ENCODE measurements around the gene MLYCD.

The MLYCD gene

GRCh38 chr16:83954577-83955016 is 55.7 kb downstream of the MLYCD start:
- Histone ChIP-seq H3F3A (ENCODE audit: insufficient read depth, low read length) (no peaks in the 10 kb centered on the region), H3K79me2 (ENCODE audit: low read length) (no peaks in the 10 kb centered on the region), H3K36me3 (replicated peaks; ENCODE audit: insufficient read depth, low read length) (no peaks in the 10 kb centered on the region), H3K9me2 (replicated peaks; ENCODE audit: insufficient read depth, low read length) (no peaks in the 10 kb centered on the region), H3K27me3 (replicated peaks; ENCODE audit: insufficient read depth, low read length) (no peaks in the 10 kb centered on the region), H3K4me1 (ENCODE audit: low read length) (0 out of 2 replicates have a peak, but pooled peaks cover 2% of the 10 kb centered on the region), H4K20me1 (ENCODE audit: insufficient read depth, low read length) (no peaks in the 10 kb centered on the region), H3K9me3 (replicated peaks; ENCODE audit: insufficient read depth, low read length) (no peaks in the 10 kb centered on the region), H3K27ac (ENCODE audit: low read length) (no peak overlapping the region), H2AFZ (ENCODE audit: low read length) (no peak overlapping the region), H3K9ac (ENCODE audit: low read length) (no peak overlapping the region), H3K4me2 (ENCODE audit: low read depth, low read length) (peak overlapping the region; percentile 92), H3K4me3 (ENCODE audit: low read length) (peak overlapping the region; percentile 65; the same call in 1 of the 2 replicates)
- no peak for DNase-seq
- TF ChIP-seq CTCF (IDR thresholded peaks at IDR 0.05; ENCODE audit: low read length) (no peak), EZH2phosphoT487 (IDR thresholded peaks at IDR 0.05; ENCODE audit: low read length) (no peak), EZH2 (optimal IDR thresholded peaks at IDR 0.05; ENCODE audit: low read depth, low read length) (no peak)

- Histone ChIP-seq H3K9me3 (replicated peaks; ENCODE audit: insufficient read depth, low read length) (no peaks in the 10 kb centered on the region), H3K4me2 (ENCODE audit: low read depth, low read length) (no peak overlapping the region), H3F3A (ENCODE audit: insufficient read depth, low read length) (no peaks in the 10 kb centered on the region), H3K9me2 (replicated peaks; ENCODE audit: insufficient read depth, low read length) (no peaks in the 10 kb centered on the region), H3K27me3 (replicated peaks; ENCODE audit: insufficient read depth, low read length) (no peaks in the 10 kb centered on the region), H4K20me1 (ENCODE audit: insufficient read depth, low read length) (no peaks in the 10 kb centered on the region), H2AFZ (ENCODE audit: low read length) (no peak overlapping the region), H3K4me3 (ENCODE audit: low read length) (no peak overlapping the region), H3K27ac (ENCODE audit: low read length) (no peak overlapping the region), H3K36me3 (replicated peaks; ENCODE audit: insufficient read depth, low read length) (no peaks in the 10 kb centered on the region), H3K4me1 (ENCODE audit: low read length) (0 out of 2 replicates have a peak, but pooled peaks cover 2% of the 10 kb centered on the region), H3K9ac (ENCODE audit: low read length) (no peak overlapping the region), H3K79me2 (ENCODE audit: low read length) (no peaks in the 10 kb centered on the region)
- TF ChIP-seq CTCF (IDR thresholded peaks at IDR 0.05; ENCODE audit: low read length) (no peak), EZH2phosphoT487 (IDR thresholded peaks at IDR 0.05; ENCODE audit: low read length) (no peak), EZH2 (optimal IDR thresholded peaks at IDR 0.05; ENCODE audit: low read depth, low read length) (no peak)
- DNase-seq: no peak
Measured at GRCh38 chr16:83955218-83956130, 56.6 kb downstream of the MLYCD start.

- H3K4me3 ChIP-seq (ENCODE audit: low read length): no peak overlapping the region
- no peak overlapping the region for H2AFZ ChIP-seq (ENCODE audit: low read length)
- H3K4me2 ChIP-seq (ENCODE audit: low read depth, low read length): peak overlapping the region; percentile 27
- H3K9me2 ChIP-seq (replicated peaks; ENCODE audit: insufficient read depth, low read length): no peaks in the 10 kb centered on the region
- H3K27me3 ChIP-seq (replicated peaks; ENCODE audit: insufficient read depth, low read length): no peaks in the 10 kb centered on the region
- no peaks in the 10 kb centered on the region for H3K9me3 ChIP-seq (replicated peaks; ENCODE audit: insufficient read depth, low read length)
- H3K36me3 ChIP-seq (replicated peaks; ENCODE audit: insufficient read depth, low read length): no peaks in the 10 kb centered on the region
- TF ChIP-seq CTCF (IDR thresholded peaks at IDR 0.05; ENCODE audit: low read length) (peak; percentile 67), EZH2phosphoT487 (IDR thresholded peaks at IDR 0.05; ENCODE audit: low read length) (no peak)
- H3K4me1 ChIP-seq (ENCODE audit: low read length): 0 out of 2 replicates have a peak, but pooled peaks cover 2% of the 10 kb centered on the region
- no peaks in the 10 kb centered on the region for H4K20me1 ChIP-seq (ENCODE audit: insufficient read depth, low read length)
- H3F3A ChIP-seq (ENCODE audit: insufficient read depth, low read length): no peaks in the 10 kb centered on the region
- no peak overlapping the region for H3K27ac ChIP-seq (ENCODE audit: low read length)
- H3K9ac ChIP-seq (ENCODE audit: low read length): no peak overlapping the region
- peak; percentile 54 for DNase-seq
- H3K79me2 ChIP-seq (ENCODE audit: low read length): no peaks in the 10 kb centered on the region
Measured at GRCh38 chr16:83956336-83957289, 57.7 kb downstream of the MLYCD start.

All from MM.1S (cell line).